Measurements from ENCODE around the gene CYLD. TPM values are rescaled to one million over a fixed set of nuclear protein-coding genes. Genes with fewer than 3 reads are reported as not detected.

The CYLD gene
- total RNA-seq, 2 donors from 2014 or later, result 28.1 to 30.2 TPM

- TF ChIP-seq CTCF (IDR thresholded peaks at IDR 0.05), result no peak
- TF ChIP-seq POLR2AphosphoS5 (IDR thresholded peaks at IDR 0.05), result no peak
- TF ChIP-seq POLR2A (IDR thresholded peaks at IDR 0.05), result no peak
- WGBS, result 61% methylated on average over 6 of the region's 6 CpGs
- intact Hi-C loops (cut with DNase I), result no loop called here
- Histone ChIP-seq H3K27ac (no peak overlapping the region), H3K27me3 (replicated peaks; ENCODE audit: insufficient read depth) (no peaks in the 10 kb centered on the region), H3K4me3 (no peak overlapping the region), H3K4me1 (replicated peaks) (no peaks in the 10 kb centered on the region), H3K9me3 (no peaks in the 10 kb centered on the region), H3K36me3 (no peaks in the 10 kb centered on the region)
- no peak for DNase-seq (ENCODE audit: low spot score)
Observed at GRCh38 chr16:50731130-50731988, 10.5 kb upstream of the CYLD start.

GRCh38 chr16:50731989-50732832 is 9.7 kb upstream of the CYLD start:
- no peaks in the 10 kb centered on the region for H3K9me3 ChIP-seq
- intact Hi-C loops (cut with DNase I), result no loop called here
- no peak overlapping the region for H3K27ac ChIP-seq
- H3K36me3 ChIP-seq, result no peaks in the 10 kb centered on the region
- WGBS, result 69% methylated on average over 10 of the region's 10 CpGs
- no peaks in the 10 kb centered on the region for H3K27me3 ChIP-seq (replicated peaks; ENCODE audit: insufficient read depth)
- no peaks in the 10 kb centered on the region for H3K4me1 ChIP-seq (replicated peaks)
- DNase-seq (ENCODE audit: low spot score), result no peak
- TF ChIP-seq CTCF (IDR thresholded peaks at IDR 0.05), result no peak
- TF ChIP-seq POLR2A (IDR thresholded peaks at IDR 0.05), result no peak
- no peak for TF ChIP-seq POLR2AphosphoS5 (IDR thresholded peaks at IDR 0.05)
- H3K4me3 ChIP-seq, result no peak overlapping the region

- intact Hi-C loops (cut with DNase I), result no loop called here
- DNase-seq (ENCODE audit: low spot score), result no peak
- Histone ChIP-seq H3K4me3 (no peak overlapping the region), H3K4me1 (replicated peaks) (no peaks in the 10 kb centered on the region), H3K36me3 (no peaks in the 10 kb centered on the region), H3K27me3 (replicated peaks; ENCODE audit: insufficient read depth) (no peaks in the 10 kb centered on the region), H3K27ac (no peak overlapping the region), H3K9me3 (no peaks in the 10 kb centered on the region)
- TF ChIP-seq POLR2A (IDR thresholded peaks at IDR 0.05), result no peak
- no peak for TF ChIP-seq CTCF (IDR thresholded peaks at IDR 0.05)
- TF ChIP-seq POLR2AphosphoS5 (IDR thresholded peaks at IDR 0.05), result no peak
- 89% methylated on average over 7 of the region's 7 CpGs for WGBS
Observed at GRCh38 chr16:50733468-50733867, 8.4 kb upstream of the CYLD start.

- H3K4me1 ChIP-seq (replicated peaks), result no peaks in the 10 kb centered on the region
- no peaks in the 10 kb centered on the region for H3K9me3 ChIP-seq
- no peak for DNase-seq (ENCODE audit: low spot score)
- 84% methylated on average over 7 of the region's 7 CpGs for WGBS
- TF ChIP-seq POLR2AphosphoS5 (IDR thresholded peaks at IDR 0.05) (no peak), POLR2A (IDR thresholded peaks at IDR 0.05) (no peak), CTCF (IDR thresholded peaks at IDR 0.05) (no peak)
- no peak overlapping the region for H3K27ac ChIP-seq
- no peaks in the 10 kb centered on the region for H3K36me3 ChIP-seq
- H3K27me3 ChIP-seq (replicated peaks; ENCODE audit: insufficient read depth), result no peaks in the 10 kb centered on the region
- intact Hi-C loops (cut with DNase I), result no loop called here
- H3K4me3 ChIP-seq, result no peak overlapping the region
Observed at GRCh38 chr16:50735629-50736122, 6.2 kb upstream of the CYLD start.

Data from prostate gland (tissue), 2 donors.